GM21526 (cell line): Measurements from ENCODE around the gene LLPH.

Experiments used
- ATAC-seq: cut with Tn5 transposase; IDR thresholded peaks from one replicate; pipeline ENCODE4 v1.9.1; 2021; ENCODE audit warnings: moderate library complexity; ENCODE audit not compliant: unreplicated experiment, low FRiP score

The LLPH gene

DNA sequence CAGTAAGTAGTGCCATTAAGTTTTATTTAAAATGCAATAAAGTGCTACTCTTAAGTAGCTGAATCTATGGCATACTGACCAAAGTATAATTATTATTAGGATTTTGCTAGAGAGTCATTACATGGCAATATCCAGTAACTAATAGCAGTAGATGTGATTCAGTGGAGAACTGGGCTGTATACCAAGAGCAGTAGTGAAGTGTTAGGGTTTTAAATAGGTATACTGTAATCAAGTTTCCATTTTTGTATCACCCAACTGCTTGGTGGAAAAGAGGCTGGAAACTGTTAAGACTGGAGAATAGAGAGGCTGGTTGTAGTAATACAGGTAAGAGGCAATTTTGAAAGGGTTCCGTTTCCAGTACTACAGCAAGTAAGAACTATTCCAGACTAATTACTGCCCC lies 13.3 kb upstream of the LLPH start:
- no peak for ATAC-seq

DNA sequence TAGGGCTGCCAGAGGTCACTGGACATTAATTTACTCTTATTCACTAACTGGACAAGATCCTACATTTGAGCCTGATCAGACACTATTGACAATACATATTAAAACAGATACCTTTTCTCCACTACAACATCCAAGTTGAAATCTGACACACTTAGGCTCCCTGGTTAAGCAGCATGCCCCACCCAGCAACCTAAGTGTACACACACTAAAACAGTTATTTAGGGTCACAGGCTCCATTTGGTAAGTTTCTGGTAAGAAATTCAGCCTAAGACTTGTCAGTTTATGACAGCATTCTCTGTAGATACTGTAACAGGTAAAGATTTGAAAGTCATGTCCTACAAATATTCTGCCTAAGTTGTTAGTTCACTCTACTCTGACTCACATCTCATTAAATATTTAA lies 12.3 kb upstream of the LLPH start:
- ATAC-seq, result no peak

DNA sequence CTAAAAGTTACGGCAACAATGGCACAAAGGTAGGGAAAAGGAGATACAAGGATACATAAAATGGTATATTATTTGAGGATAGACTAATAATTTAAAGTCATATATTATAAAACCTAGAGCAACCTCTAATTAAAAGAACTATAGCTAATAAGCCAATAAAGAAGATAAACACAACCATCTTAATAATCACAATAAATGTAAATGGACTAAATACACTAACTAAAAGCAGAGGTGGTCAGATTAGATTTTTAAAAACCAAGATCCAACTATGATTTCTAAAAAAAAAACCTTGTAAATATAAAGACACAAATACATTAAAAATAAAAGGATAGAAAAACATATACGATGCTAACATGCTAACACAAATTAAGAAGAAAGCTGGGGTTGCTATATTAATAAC lies 10.7 kb upstream of the LLPH start:
- no peak for ATAC-seq

DNA sequence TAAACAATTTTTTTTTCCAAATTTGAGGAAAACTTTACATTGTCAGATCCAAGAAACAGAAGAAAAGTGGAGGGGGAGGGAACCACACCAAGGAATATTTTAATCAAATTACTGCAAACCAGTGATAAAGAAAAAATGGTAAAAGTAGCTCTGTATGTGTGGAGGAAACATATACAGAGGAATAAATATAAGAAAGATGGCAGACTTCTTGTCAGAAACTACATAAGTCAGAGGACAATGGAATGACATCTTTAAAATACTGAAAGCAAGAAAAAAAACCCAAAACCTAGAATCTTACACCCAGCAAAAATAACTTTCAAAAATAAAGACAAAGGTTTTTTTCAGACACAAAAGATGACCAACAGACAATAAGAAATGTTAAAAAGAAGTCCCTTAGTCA lies 10.2 kb upstream of the LLPH start:
- no peak for ATAC-seq

DNA sequence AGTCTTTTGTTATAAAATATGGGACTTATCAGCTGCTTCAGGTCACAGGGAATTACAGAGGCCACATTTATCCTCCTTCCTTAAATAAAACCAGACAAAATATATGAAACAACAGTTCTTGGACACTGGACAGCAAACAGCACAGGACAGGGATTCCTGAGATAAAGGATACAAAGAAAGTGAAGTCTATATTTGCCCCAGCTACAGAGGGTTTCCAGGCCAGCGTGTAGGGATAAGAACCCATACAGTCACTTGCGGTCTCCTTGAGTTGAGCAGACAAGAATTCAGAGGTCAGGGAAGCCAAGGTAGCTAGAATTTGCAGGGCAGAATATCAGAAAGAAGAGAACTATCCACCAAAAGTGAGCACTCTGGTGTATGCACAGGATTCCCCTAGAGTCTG lies 8.8 kb upstream of the LLPH start:
- ATAC-seq, result no peak

DNA sequence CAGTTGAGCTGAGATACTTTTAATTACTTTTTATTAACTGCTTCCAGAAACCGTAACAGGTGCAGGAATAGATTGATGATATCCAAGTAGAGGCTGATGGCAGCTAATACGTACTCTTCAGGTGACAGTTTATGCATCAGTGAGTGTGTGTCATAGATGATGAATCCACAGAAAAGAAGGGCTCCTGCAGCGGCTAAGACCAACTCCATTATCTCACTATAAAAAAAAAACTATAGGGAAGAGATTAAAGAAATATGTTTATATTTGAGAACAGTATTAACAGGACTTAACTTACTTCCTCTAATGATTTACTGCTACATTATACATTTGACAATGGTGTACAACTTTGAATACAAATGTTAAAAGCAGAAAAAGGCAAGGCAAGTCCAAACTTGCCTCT lies 7.4 kb upstream of the LLPH start:
- no peak for ATAC-seq

DNA sequence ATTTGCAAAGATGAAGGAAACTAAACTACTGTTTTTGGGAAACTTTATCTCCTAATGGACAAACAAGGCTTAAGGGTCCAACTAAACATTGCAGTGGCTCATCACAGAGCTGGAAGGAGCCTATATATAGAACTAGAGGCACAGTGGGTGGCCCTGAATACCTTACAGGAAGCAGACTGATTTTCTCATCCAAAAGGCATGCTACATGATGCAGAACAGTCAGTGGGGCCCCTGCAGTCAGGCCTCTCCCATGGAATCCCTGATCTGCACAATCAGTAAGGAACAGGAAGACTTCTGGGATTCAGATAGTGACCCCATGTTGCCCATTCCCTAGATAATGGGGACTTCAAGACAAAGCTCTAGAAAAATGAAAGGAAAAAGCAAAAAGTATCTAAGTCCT lies 1.9 kb upstream of the LLPH start:
- no peak for ATAC-seq

DNA sequence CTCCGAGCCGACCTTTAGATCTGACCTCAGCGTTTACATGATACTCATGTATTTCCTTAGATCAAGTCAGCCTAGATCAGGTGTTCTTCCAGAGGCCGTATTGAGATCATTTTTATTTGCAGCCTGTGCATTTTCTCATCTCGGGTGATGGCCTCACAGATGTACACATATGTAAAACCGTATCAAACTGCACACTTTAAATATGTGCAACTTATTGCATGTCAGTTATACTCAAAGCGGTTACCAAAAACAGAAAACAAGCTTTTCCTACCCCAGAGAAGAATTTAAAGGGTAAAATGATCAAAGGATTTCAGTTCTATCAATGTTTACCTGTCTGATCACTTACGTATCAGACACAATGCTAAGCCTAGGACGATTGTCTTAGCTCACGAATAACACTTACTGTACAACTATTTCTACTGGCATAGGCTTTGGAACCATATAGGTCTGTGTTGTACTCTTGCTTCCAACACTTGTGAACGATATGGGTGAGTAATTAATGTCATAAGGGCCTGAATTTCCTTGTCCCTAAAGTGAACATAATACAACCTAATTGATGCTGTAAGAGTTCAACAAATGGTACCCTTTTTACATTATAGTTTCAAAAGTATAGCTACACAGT lies 628 bp upstream of the LLPH start:
- ATAC-seq, result peak; percentile 7

DNA sequence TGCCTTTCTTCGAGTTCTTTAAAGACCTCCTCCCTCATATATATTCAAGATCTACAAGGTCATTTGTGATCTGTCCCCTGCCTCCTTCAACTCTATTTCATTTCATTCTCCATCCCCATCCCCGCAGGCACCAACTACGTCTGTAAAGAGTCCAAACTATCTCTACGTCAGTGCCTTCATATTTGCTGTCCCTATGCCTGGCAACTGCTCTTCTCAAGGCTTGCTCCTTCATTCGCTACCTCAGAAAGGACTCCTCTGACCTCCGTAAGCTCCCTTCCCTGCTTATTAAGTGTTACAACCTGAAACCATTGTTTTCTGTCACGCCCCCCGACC lies 650 bp downstream of the LLPH start:
- ATAC-seq, result no peak

DNA sequence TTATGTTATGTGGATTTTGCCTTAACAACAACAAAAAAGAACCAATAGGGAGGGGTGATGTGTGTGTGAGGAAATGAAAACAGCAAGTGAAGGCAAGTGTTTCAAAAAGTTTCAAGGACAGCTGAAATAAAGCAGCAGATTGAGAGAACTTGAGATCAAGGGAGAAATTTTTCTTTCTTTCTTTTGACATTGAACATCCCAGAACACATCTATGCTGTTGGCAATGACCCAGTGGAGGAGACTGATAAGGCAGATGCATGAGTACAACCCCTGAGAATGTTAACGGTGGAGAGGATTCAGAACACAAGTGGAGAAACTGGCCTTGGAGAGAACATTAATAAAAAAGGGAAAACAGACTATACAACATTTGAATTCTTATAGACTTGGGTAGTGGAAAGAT lies 2.9 kb downstream of the LLPH start:
- no peak for ATAC-seq

DNA sequence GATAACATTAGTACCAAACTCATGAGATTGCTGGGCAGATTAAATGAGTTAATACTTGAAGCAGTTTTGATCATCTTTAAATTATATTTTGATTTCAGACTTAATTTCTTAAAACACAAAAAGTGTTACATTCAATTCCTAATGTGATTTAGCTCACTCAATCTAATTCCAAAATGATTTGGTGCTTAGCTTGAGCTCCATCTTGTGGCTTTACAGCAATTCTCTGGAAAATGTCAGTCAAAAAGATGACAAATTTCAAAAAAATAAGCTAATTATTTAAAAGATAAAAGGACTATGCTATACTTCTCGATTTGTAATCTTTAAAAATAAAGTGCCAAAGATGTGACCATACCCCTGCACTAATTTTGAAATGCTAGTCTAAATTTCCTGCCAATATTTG lies 10.1 kb downstream of the LLPH start:
- ATAC-seq, result no peak

DNA sequence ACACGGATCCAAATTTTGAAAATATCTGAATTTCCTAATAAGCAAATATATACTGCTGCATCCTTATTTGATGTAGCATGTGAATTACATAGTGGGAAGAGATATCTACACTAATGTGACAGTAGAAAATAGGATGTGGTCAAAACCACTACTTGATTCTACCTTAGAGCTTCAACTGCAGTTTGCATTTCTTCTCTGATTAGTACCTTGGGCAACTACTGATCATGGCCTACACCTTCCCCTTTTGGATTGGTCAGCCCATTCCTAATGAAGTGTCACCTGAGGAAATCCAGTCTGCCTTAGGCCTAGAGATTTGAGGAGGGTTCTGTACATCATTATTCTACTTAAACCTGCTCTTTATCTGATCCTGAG lies 10.7 kb downstream of the LLPH start:
- ATAC-seq, result no peak

DNA sequence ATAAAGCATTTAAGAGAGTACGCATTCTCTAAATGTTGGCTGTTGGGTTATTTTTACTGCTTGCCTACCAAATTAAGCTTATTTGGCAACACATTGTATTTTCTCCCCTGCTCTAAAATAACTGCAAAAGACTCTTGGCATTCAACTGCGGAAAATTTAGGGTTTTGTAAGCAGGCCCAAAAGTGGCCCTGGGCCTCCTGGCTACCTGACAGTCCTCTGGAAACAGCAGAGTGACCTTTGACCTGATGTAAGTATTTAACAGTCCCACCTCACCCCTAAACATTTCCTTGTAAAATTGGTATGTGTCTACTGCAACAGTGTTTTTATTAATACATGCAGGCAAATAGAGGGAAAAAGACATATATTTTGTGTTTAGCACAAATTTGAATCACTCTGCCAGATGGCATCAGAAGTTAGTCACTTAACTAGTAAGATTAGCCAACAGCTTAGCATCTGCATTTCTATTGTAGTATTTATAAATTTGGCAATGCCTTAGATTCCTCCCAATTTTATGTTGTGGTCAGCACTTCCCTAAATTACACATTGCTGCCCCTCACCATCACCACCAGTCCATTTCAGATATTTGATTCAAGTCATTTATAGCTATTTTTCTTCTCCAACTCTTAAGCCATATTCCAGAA lies 11.2 kb downstream of the LLPH start:
- no peak for ATAC-seq

DNA sequence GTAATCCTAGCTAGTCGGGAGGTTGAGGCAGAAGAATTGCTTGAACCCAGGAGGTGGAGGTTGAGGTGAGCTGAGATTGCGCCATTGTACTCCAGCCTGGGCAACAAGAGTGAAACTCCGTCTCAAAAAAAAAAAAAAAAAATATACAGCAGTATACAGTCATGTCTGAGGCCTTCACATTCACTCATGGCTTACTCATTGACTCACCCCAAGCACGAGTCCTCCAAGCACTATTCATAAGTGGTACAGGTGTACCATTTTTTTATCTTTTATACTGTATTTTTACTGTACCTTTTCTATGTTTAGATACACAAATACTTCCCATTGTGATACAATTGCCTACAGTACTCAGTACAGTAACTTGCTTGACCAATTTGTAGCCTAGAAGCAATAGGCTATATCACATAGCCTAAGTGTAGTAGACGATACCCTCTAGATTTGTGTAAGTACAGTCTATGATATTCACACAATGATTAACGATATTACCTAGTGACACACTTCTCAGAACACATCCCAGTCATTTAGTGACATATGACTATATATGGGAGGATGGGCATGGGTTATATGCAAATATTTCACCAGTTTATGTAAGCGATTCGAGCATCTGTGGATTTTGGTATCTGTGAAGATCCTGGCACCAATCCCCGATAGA lies 12.2 kb downstream of the LLPH start:
- ATAC-seq, result no peak

DNA sequence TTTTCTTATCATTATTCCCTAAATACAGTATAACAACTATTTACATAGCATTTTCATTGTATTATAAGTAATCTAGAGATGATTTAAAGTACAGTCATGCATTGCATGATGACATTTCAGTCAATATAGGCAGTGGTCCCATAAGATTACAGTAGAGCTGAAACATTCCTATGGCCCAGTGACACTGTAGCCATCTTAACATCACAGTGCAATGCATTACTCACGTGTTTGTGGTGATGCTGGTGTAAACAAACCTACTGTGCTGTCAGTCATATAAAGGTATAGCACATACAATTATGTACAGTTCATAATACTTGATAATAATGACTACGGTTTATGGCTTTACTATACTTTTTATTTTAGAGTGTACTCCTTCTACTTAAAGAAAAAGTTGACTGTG lies 13.3 kb downstream of the LLPH start:
- no peak for ATAC-seq

DNA sequence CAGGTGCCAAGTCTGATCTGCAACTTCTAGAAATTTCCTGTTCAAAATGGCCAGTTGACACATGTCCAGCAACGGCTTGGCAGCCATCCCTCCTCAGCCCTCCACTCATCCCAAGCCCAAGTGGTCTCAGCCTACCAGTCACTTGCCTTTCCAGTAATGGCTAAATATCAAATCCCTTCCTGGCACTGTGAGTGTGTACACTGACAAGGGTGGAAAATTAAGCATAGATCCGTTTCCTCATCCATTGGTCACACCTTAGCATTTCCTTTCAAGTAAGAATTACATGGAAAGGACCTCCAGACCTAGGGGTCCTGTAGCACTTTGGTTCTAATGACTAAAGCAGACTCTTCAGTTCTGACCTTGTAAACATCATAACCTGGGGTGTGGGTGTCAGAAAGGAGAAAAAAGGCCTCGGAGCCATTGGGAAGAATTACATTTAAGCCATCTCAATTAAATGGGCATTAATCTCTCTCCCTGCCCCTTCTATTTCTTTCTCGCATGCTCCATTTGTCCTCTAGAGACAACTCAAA lies 15.4 kb downstream of the LLPH start:
- no peak for ATAC-seq

DNA sequence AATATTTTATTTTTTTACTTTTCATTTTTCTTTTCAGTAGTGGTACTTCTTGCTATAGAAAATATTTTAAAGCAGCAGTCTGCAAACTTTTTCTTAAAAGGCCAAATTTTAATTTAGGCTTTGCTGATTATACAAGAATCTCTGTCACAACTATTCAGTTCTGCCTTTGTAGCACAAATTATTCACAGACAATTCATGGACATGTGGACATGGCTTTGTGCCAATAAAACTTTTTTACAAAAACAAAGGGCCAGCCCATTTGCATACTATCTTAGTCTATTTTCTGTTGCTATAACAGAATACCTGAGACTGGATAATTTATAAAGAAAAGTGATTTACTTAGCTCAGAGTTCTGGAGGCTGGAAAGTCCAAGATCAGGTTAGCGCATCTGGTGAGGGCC lies 17.1 kb downstream of the LLPH start:
- ATAC-seq, result no peak

DNA sequence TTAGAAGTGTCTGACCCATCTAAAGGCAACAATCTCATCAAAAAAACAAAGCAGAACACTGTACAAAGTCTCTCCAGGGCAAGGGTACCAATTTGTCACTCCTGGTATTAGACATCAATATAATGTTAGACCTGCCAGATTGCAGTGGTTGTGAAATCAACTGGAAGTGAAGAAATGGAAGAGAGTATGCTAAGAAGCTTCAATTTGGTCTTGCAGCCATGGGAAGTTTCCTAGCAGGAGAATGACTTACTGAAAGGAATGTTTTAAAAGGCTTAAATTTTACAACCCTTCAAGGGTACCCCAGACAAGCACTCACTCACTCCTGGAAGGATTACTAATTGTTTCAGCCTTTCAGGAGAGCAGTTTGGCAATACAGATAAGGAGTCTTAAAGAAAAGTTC lies 18.9 kb downstream of the LLPH start:
- ATAC-seq, result no peak

DNA sequence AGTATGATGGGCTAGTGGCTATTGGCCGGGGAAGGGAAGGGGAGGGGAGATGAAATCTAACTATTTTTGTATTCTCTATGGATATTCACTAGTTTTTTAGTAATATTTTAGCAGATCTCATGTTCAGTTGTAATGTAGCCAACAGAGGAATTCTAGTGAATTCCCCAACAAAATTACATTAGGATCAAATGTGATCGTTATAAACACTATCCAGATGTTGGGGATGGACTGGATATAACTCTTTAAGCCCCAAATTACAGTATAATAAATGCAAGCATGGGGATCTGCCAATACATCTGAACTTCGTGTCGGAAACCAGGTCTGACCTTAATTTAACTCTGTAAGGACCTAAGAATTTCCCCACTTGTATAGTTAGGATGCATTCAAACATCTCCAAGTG lies 21.5 kb downstream of the LLPH start:
- ATAC-seq, result no peak

DNA sequence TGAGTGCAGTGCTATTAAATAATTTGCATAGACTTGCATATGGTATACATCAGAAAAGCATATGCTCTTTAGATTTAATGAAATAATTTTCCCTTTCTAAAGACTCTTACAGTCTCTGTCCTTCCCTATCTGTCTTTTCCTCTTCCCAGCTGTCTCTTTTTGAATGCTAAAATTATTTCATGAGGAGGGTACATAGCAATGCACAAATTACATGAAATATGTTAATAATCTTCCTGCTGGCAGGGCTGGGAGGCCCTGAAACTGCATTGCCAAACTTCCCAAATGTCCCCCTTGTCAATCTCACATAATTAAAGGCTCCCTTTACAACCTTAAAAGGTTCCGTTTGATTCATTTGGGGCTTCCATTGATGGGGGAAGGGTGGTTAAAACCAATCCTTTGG lies 22.2 kb downstream of the LLPH start:
- no peak for ATAC-seq

DNA sequence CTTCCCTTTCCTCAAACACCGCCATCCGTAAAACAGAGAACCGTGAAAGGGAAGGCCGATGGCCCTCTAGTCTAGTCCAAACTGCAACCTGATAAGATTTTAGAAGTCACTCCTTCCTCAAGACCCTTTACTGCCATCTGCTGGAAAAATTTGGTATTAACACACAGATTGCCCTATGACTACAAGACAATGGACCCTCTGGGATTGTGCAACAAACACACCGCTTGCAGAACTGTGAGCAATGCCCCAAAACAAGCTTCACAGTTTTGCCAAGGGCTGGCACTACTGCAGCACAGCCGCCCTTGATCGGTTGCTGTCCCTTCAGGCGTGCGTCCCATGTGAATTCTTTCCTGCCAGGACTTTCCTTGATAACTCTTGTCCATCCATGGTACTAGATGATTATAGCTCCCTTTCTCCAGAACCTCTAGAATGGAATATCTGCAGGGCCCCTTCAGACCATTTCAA lies 23.1 kb downstream of the LLPH start:
- ATAC-seq, result peak; percentile 93
